Measurements from ENCODE around the gene CCDC102A. TPM values are rescaled to one million over a fixed set of nuclear protein-coding genes. Genes with fewer than 3 reads are reported as not detected.

The CCDC102A gene
- total RNA-seq, 1 experiment from 2014 or later: 5.2 TPM

DNA sequence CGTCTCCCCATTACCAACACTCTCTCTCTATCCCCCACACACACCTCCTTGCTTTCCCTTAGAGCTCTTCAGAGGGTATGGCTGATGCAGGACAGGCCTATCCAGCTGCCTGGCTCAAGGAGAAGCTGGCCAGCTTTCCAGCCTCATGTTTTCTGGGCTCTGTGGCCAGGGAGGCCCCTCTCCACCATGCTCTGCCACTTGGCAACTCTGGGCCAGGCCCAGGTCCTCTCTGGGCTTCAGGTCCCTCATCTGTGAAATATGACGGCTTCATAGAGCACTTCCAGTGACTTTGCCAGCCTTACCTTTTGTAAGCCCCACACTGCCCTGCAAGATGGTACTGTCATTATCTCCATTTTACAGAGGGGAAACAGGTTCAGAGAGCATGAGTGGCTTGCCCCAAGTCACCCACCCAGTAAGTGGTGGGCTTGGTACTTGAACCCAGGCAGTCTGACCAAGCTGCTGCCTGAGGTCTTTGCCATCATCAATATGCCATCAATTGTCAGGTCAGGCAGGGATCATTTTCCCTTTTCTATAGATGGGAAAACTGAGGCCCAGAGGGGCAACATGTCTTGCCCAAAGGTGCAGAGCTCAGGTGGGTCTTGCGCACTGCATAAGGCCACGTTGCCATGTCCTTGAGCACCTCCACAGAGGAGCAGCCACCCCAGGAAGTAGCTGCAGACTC lies 5.5 kb upstream of the CCDC102A start:
- no peak for ATAC-seq
- Mint-ChIP-seq H3K9me3 (no peaks in the 10 kb centered on the region), H3K27ac (no peak overlapping the region), H3K4me1 (peaks cover 23% of the 10 kb centered on the region), H3K36me3 (no peaks in the 10 kb centered on the region), H3K4me3 (no peak overlapping the region), H3K27me3 (ENCODE audit: low read depth) (peaks cover 51% of the 10 kb centered on the region)
- no peak for DNase-seq (ENCODE audit: low spot score)
- ChIA-PET POLR2A (interaction anchor here (2.2 kb wide), 1 partner anchor 13 kb away, joined by 6 read pairs; no protein-coding TSS in a partner anchor), CTCF (interaction anchor here (1.2 to 1.4 kb wide), 4 partner anchors 34 to 125 kb away, joined by 3 to 6 read pairs (median 4); partner anchors contain the start of gene POLR2C)
- TF ChIP-seq ZNF219 (CRISPR knock-in tag; IDR thresholded peaks at IDR 0.05; ENCODE audit: borderline replicate concordance): no peak
- no peak for TF ChIP-seq JUN (CRISPR knock-in tag; IDR thresholded peaks at IDR 0.05)
- TF ChIP-seq, protein P1, sequence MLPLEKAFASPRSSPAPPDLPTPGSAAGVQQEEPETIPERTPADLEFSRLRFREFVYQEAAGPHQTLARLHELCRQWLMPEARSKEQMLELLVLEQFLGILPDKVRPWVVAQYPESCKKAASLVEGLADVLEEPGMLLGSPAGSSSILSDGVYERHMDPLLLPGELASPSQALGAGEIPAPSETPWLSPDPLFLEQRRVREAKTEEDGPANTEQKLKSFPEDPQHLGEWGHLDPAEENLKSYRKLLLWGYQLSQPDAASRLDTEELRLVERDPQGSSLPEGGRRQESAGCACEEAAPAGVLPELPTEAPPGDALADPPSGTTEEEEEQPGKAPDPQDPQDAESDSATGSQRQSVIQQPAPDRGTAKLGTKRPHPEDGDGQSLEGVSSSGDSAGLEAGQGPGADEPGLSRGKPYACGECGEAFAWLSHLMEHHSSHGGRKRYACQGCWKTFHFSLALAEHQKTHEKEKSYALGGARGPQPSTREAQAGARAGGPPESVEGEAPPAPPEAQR (CRISPR knock-in tag; IDR thresholded peaks at IDR 0.05): no peak
- no peak for TF ChIP-seq GTF2I (CRISPR knock-in tag; conservative IDR thresholded peaks at IDR 0.05)
- TF ChIP-seq ATF6 (CRISPR knock-in tag; IDR thresholded peaks at IDR 0.05): no peak
- no peak for TF ChIP-seq ZNF263 (CRISPR knock-in tag; IDR thresholded peaks at IDR 0.05; ENCODE audit: low read depth)
- no peak for TF ChIP-seq SOX15 (CRISPR knock-in tag; IDR thresholded peaks at IDR 0.05)
- TF ChIP-seq, protein P2, sequence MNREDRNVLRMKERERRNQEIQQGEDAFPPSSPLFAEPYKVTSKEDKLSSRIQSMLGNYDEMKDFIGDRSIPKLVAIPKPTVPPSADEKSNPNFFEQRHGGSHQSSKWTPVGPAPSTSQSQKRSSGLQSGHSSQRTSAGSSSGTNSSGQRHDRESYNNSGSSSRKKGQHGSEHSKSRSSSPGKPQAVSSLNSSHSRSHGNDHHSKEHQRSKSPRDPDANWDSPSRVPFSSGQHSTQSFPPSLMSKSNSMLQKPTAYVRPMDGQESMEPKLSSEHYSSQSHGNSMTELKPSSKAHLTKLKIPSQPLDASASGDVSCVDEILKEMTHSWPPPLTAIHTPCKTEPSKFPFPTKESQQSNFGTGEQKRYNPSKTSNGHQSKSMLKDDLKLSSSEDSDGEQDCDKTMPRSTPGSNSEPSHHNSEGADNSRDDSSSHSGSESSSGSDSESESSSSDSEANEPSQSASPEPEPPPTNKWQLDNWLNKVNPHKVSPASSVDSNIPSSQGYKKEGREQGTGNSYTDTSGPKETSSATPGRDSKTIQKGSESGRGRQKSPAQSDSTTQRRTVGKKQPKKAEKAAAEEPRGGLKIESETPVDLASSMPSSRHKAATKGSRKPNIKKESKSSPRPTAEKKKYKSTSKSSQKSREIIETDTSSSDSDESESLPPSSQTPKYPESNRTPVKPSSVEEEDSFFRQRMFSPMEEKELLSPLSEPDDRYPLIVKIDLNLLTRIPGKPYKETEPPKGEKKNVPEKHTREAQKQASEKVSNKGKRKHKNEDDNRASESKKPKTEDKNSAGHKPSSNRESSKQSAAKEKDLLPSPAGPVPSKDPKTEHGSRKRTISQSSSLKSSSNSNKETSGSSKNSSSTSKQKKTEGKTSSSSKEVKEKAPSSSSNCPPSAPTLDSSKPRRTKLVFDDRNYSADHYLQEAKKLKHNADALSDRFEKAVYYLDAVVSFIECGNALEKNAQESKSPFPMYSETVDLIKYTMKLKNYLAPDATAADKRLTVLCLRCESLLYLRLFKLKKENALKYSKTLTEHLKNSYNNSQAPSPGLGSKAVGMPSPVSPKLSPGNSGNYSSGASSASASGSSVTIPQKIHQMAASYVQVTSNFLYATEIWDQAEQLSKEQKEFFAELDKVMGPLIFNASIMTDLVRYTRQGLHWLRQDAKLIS (CRISPR knock-in tag; IDR thresholded peaks at IDR 0.05; ENCODE audit: borderline replicate concordance): no peak
- no peak for TF ChIP-seq SP1 (CRISPR knock-in tag; conservative IDR thresholded peaks at IDR 0.05)
- no peak for TF ChIP-seq GRHL2 (CRISPR knock-in tag; IDR thresholded peaks at IDR 0.05; ENCODE audit: insufficient replicate concordance, severe bottlenecking)
- TF ChIP-seq TEAD1 (CRISPR knock-in tag; IDR thresholded peaks at IDR 0.05): no peak

DNA sequence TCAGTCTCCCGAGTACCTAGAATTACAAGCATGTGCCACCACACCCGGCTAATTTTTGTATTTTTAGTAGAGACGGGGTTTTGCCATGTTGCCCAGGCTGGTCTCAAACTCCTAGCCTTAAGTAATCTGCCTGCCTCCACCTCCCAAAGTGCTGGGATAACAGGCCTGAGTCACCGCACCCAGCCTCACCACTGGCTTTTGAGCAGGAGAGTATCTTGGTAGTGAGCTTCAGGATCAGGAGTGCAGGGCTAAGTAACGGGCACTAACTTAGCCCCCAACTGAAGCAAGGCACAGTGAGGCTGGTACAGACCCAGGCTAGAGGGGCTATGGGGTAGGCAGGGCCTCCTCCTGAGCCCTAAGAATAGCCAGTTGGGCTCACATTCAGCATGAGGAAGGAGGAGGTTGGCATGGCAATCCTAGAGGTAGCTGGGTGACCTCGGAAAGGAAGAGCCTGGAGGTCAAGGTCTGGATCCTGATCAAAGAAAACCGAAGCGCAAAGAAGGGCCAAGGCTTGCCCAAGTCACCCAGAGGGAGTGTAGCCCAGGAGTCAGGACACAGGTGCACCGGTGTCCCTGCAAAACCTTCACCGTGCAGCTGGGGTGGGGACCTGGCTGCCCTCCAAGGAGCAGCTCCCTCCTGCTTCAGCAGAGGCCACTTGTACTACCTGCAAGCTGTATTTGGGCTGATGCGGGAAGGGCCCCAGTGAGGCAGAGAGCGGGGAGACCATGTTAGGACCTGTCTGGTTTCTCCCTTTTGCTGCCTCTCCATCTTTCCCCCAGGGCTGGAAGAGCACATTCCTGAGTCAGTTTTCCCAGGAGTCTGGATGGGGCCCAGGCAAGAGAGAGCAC lies 4.8 kb upstream of the CCDC102A start:
- Mint-ChIP-seq H3K27ac (no peak overlapping the region), H3K27me3 (ENCODE audit: low read depth) (peaks cover 50% of the 10 kb centered on the region), H3K4me1 (peaks cover 23% of the 10 kb centered on the region), H3K4me3 (no peak overlapping the region), H3K36me3 (no peaks in the 10 kb centered on the region), H3K9me3 (no peaks in the 10 kb centered on the region)
- DNase-seq (ENCODE audit: low spot score) (no peak), ATAC-seq (no peak)
- POLR2A ChIA-PET: interaction anchor here (2.2 kb wide), 1 partner anchor 13 kb away, joined by 6 read pairs; no protein-coding TSS in a partner anchor
- no peak for TF ChIP-seq MYBL2 (CRISPR knock-in tag; IDR thresholded peaks at IDR 0.05)
- TF ChIP-seq SMAD3 (CRISPR knock-in tag; IDR thresholded peaks at IDR 0.05; ENCODE audit: borderline replicate concordance): no peak
- CTCF ChIA-PET: interaction anchor here (1.2 to 1.4 kb wide), 3 partner anchors 50 to 124 kb away, joined by 3 to 5 read pairs (median 4); partner anchors contain the start of gene POLR2C

Data from WTC11 (cell line).